Upper lobe of left lung (tissue), 6 donors: ENCODE data around the gene CAP2. TPM values are rescaled to one million over a fixed set of nuclear protein-coding genes. Genes with fewer than 3 reads are reported as not detected.
A peak's percentile ranks its signal among the peaks of the same experiment; 100 is the strongest.

ENCODE experiments used
- ATAC-seq, 2 donors: fragments of 200-7000 bp; cut with Tn5 transposase; one replicate each; pipeline ENCODE4 v1.9.1; 2022; ENCODE audit warnings: mild to moderate bottlenecking in 2 of 2, moderate library complexity in 2 of 2; ENCODE audit not compliant: low FRiP score in 2 of 2
- DNase-seq, 2 donors: peaks; one replicate each; pipeline ENCODE4 v3.0.0-alpha.2; 2019 to 2020
- H3K27ac ChIP-seq, 4 donors: fragments of 200-600 bp; sonication (generic); one replicate each; pipeline ENCODE4 v1.5.1; 2016 to 2019
- H3K27me3 ChIP-seq, 4 donors: fragments of 200-600 bp; sonication (generic); one replicate each; pipeline ENCODE4 v1.5.1; 2017 to 2019
- H3K36me3 ChIP-seq, 4 donors: fragments of 200-600 bp; sonication (generic); one replicate each; pipeline ENCODE4 v1.5.1; 2016 to 2019
- H3K4me1 ChIP-seq, 4 donors: fragments of 200-600 bp; sonication (generic); one replicate each; pipeline ENCODE4 v1.5.1; 2018 to 2019
- H3K4me3 ChIP-seq, 4 donors: fragments of 200-600 bp; sonication (generic); one replicate each; pipeline ENCODE4 v1.5.1; 2017 to 2019; ENCODE audit warnings: mild to moderate bottlenecking in 2 of 4, moderate library complexity in 1 of 4
- H3K9me3 ChIP-seq, 4 donors: fragments of 200-600 bp; sonication (generic); one replicate each; pipeline ENCODE4 v1.5.1; 2018 to 2019
- EP300 ChIP-seq, 4 donors: sonication (generic); formaldehyde crosslinking; IDR thresholded peaks; one replicate each; pipeline ENCODE4 v1.5.1; 2017; ENCODE audit warnings: antibody characterized with exemption in 4 of 4, control low read depth in 2 of 4
- POLR2A ChIP-seq, 4 donors: fragments of 450-650 bp; IDR thresholded peaks; one replicate each; pipeline ENCODE4 v1.5.1; 2016 to 2017; ENCODE audit warnings: antibody characterized with exemption in 4 of 4, mild to moderate bottlenecking in 2 of 4
- POLR2AphosphoS5 ChIP-seq, 2 donors: sonication (generic); formaldehyde crosslinking; IDR thresholded peaks; one replicate each; pipeline ENCODE4 v1.5.1; 2017; ENCODE audit warnings: antibody characterized with exemption in 2 of 2
- WGBS, 2 donors: methylation state at CpG; one replicate each; pipeline ENCODE4 v1.1.5; 2017 to 2018; 5-methylcytosine and 5-hydroxymethylcytosine counted together
- total RNA-seq, 6 donors: library from RNA; depleted of rRNA in 4 of 6; stranded (reverse); fragments of >200 nt in 4 of 6; gene quantifications; one replicate each; pipeline versions ENCODE4 v1.1.0 to v1.2.1, GENCODE V29; 2016 to 2021
- TF ChIP-seq, protein P1 (sequence below), 6 experiments: fragments of 450-650 bp in 4 of 6; fragments of 200-600 bp in 2 of 6; sonication (generic) in 2 of 6; IDR thresholded peaks; one replicate each; pipeline ENCODE4 v1.5.1; 2016 to 2019; ENCODE audit warnings: antibody characterized with exemption in 6 of 6
- donor health status: DM: no; HTN: no; CAD: no; lungs with moderate emphysema.
- donor health status: DM: no; HTN: yes; CAD: no; lungs with severe emphysema.

CAP2 gene
- total RNA-seq, 6 donors from 2014 or later: 0.55 to 6.5 (median 4.3) TPM

GRCh38 chr6:17494177-17494576 is 100.8 kb downstream of the CAP2 start:
- H3K27me3 ChIP-seq: no peaks in the 10 kb centered on the region
- TF ChIP-seq, protein P1, sequence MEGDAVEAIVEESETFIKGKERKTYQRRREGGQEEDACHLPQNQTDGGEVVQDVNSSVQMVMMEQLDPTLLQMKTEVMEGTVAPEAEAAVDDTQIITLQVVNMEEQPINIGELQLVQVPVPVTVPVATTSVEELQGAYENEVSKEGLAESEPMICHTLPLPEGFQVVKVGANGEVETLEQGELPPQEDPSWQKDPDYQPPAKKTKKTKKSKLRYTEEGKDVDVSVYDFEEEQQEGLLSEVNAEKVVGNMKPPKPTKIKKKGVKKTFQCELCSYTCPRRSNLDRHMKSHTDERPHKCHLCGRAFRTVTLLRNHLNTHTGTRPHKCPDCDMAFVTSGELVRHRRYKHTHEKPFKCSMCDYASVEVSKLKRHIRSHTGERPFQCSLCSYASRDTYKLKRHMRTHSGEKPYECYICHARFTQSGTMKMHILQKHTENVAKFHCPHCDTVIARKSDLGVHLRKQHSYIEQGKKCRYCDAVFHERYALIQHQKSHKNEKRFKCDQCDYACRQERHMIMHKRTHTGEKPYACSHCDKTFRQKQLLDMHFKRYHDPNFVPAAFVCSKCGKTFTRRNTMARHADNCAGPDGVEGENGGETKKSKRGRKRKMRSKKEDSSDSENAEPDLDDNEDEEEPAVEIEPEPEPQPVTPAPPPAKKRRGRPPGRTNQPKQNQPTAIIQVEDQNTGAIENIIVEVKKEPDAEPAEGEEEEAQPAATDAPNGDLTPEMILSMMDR (IDR thresholded peaks at IDR 0.05): no peak
- TF ChIP-seq POLR2AphosphoS5 (IDR thresholded peaks at IDR 0.05): no peak
- TF ChIP-seq EP300 (IDR thresholded peaks at IDR 0.05): no peak
- TF ChIP-seq POLR2A (IDR thresholded peaks at IDR 0.05): no peak
- no peak overlapping the region for H3K4me3 ChIP-seq
- DNase-seq (no peak), ATAC-seq (no peak)
- no peaks in the 10 kb centered on the region for H3K9me3 ChIP-seq
- 83 to 95% methylated on average over 4 of the region's 4 CpGs for WGBS, 2 donors
- peaks cover 6 to 13% (median 9%) of the 10 kb centered on the region in 4 donors for H3K4me1 ChIP-seq
- no peak overlapping the region for H3K27ac ChIP-seq
- H3K36me3 ChIP-seq: no peaks in the 10 kb centered on the region

DNA sequence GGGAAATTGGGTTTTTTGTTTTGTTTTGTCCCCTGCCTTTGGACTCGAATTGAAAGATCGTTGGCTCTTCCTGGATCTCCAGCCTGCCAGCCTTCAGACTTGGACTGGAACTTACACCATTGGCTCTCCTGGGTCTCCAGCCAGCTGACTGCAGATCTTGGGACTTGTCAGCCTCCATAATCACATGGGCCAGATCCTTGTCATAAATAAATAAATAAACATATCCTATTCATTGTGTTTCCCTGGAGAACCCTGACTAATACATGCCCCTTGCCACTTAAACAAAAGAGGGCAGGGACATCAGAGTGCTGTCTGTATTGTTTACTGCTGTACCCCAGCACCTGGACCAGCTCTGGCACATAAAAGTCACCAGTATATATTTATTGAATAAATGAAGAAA is 101.5 kb downstream of the CAP2 start:
- H3K36me3 ChIP-seq: no peaks in the 10 kb centered on the region
- no peak for ATAC-seq
- H3K9me3 ChIP-seq: no peaks in the 10 kb centered on the region
- no peaks in the 10 kb centered on the region for H3K27me3 ChIP-seq
- no peak for TF ChIP-seq POLR2AphosphoS5 (IDR thresholded peaks at IDR 0.05)
- TF ChIP-seq, protein P1 (IDR thresholded peaks at IDR 0.05): no peak
- TF ChIP-seq EP300 (IDR thresholded peaks at IDR 0.05): no peak
- no peak for TF ChIP-seq POLR2A (IDR thresholded peaks at IDR 0.05)
- whole genome bisulfite sequencing, 2 donors: 84 to 89% methylated on average over 2 of the region's 2 CpGs
- no peak overlapping the region for H3K4me3 ChIP-seq
- no peak overlapping the region for H3K27ac ChIP-seq
- DNase-seq: no peak
- H3K4me1 ChIP-seq: peaks cover 6 to 13% (median 9%) of the 10 kb centered on the region in 4 donors

DNA sequence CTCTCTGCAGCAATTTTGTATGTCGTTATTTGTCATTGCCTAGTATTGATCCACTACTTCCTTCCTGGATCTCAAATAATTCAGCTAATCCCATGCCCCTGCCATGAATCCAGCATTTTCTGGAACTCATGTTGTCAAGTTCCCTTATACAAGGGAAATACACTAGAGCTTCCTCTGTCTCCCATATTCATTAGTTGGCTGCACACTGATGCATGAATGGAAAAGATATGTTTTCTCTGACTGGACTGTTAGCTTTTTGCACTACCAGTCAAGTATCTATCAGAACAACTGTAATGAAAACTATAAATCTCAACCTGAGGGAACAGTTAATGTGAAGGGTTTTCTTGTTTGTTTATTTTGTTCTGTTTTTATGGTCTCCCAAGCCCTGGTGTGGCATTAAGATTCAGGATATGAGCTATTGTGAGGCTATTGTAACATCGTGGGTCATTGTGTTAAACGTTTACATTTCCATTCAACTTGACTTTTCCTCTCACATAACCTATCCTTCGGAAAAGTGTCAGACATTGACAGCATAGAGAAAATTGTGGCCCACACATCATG is 104.2 kb downstream of the CAP2 start:
- H3K4me1 ChIP-seq: no peaks in the 10 kb centered on the region

DNA sequence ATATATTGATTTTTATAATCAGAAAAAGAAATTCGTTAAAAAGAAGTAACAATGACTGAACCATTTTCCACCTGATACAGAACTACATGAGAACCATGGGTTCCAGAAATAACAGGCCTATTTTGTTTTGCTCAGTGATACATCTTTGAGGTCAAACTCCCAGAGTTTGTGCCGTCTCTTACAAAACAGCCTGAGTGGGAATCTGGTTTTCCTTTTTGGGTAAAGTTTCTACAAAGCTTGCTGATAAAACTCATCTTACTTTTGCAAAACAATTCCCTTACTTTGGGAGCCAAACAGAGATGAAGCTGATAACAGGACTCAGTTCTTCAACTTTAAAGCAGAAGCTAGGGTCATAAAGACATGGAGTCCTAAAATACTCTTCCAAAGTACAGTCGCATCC is 108.0 kb downstream of the CAP2 start:
- no peak for ATAC-seq
- 78 to 97% methylated on average over 3 of the region's 3 CpGs for WGBS, 2 donors
- H3K4me3 ChIP-seq: no peak overlapping the region
- H3K9me3 ChIP-seq: no peaks in the 10 kb centered on the region
- H3K27ac ChIP-seq: no peak overlapping the region
- DNase-seq: no peak
- no peaks in the 10 kb centered on the region for H3K4me1 ChIP-seq
- TF ChIP-seq, protein P1 (IDR thresholded peaks at IDR 0.05): no peak
- TF ChIP-seq POLR2AphosphoS5 (IDR thresholded peaks at IDR 0.05): no peak
- TF ChIP-seq EP300 (IDR thresholded peaks at IDR 0.05): no peak
- no peak for TF ChIP-seq POLR2A (IDR thresholded peaks at IDR 0.05)
- no peaks in the 10 kb centered on the region for H3K36me3 ChIP-seq
- H3K27me3 ChIP-seq: no peaks in the 10 kb centered on the region

More for the DNA sequence above, 104.2 kb downstream of the CAP2 start:
- TF ChIP-seq POLR2AphosphoS5 (IDR thresholded peaks at IDR 0.05): no peak
- TF ChIP-seq EP300 (IDR thresholded peaks at IDR 0.05): peak in 1 of 4 donors; percentile 41
- ATAC-seq (no peak), DNase-seq (no peak)
- Histone ChIP-seq H3K4me3 (no peak overlapping the region), H3K27me3 (no peaks in the 10 kb centered on the region), H3K27ac (no peak overlapping the region), H3K36me3 (no peaks in the 10 kb centered on the region), H3K9me3 (no peaks in the 10 kb centered on the region)
- 50 to 54% methylated on average over 4 of the region's 4 CpGs for WGBS, 2 donors

DNA sequence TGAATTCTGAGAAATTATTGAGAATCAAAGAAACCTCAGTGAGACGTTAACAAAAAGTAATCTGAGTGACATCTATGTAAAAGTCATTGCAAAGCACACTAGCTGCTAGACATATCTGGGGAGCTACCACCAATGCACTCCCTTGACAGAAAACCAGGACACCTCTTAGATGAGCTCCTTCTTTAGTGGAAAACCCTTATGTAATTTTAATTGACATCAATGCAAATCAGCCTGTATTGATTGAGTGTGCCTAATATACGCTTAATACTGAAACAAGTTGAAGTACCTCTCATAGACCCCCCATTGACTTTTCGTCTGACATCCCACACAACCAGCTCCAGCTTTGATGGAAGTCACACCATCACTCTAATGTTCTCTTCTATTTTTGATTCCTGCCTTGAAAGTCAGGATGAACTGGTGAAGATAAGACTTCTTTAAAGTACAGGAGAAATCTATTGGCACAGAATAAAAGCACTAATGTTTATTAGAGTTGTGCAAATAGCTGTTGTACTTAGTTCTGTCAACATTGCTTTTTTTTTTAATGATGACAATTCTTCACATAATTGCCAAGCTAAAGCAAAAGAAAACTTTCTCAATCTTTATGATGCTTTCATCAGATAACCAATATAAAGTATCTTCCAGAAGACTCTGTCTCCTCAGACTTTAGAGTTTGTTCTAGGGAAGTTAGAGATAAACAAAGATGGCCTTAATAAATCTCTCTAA is 108.7 kb downstream of the CAP2 start:
- Histone ChIP-seq H3K36me3 (no peaks in the 10 kb centered on the region), H3K27me3 (no peaks in the 10 kb centered on the region), H3K4me3 (no peak overlapping the region), H3K9me3 (no peaks in the 10 kb centered on the region), H3K27ac (no peak overlapping the region), H3K4me1 (no peaks in the 10 kb centered on the region)
- TF ChIP-seq POLR2A (IDR thresholded peaks at IDR 0.05) (no peak), EP300 (IDR thresholded peaks at IDR 0.05) (no peak), POLR2AphosphoS5 (IDR thresholded peaks at IDR 0.05) (no peak)
- TF ChIP-seq, protein P1 (IDR thresholded peaks at IDR 0.05): no peak
- WGBS, 2 donors: 83 to 87% methylated on average over 3 of the region's 3 CpGs
- no peak for DNase-seq
- no peak for ATAC-seq
